ENCODE data around the gene RBM15. TPM values are rescaled to one million over a fixed set of nuclear protein-coding genes. Genes with fewer than 3 reads are reported as not detected.

RBM15 gene
- total and polyA plus RNA-seq, 2 of the 13 experiments (the other 11 are each of a cell fraction or from before 2014, with no cell fraction given), result 13.5 to 36.4 TPM

DNA sequence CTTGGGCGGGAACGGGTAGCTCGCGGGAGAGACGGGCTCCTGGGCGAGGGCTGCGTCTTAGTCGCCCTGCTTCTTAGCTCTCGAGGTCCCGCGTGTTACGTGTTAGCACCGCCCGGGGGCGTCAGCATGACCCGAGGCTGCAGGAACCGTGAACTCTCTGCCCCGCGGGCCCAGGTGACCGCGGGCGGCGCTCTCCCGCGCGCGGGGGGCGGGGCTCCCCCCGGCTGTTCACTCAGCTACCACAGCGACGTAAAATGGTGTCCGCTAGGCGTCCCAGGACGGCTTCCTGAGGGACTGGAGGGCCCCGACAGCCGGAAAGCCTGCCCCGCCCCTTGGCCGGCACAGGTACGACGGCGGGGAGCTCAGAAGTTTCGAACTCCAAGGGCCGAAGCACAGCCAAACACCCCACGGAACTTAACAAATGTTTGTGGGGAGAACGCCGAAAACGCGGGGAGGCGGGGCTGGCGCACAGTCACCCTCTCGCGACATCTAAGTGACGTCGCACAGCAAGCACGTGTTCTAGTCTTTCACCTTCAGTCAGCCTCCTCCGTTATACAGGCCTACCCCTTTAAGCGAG is 780 bp upstream of the RBM15 start (continued):
- peak; percentile 37; the same call in 1 of the 2 replicates for TF ChIP-seq ETV5 (CRISPR knock-in tag; IDR thresholded peaks at IDR 0.05; ENCODE audit: borderline replicate concordance)
- TF ChIP-seq ZFYVE20 (CRISPR knock-in tag; IDR thresholded peaks at IDR 0.05; ENCODE audit: borderline replicate concordance, low read depth), result 0 out of 2 replicates have a peak, but pooled peaks have one; percentile 29
- peak; percentile 72 for TF ChIP-seq RAD21 (CRISPR knock-in tag; IDR thresholded peaks at IDR 0.05)
- TF ChIP-seq SPEN (CRISPR knock-in tag; IDR thresholded peaks at IDR 0.05; ENCODE audit: low read depth), result peak; percentile 88
- no peak; the same call in 1 of the 2 replicates for TF ChIP-seq ZNF878 (CRISPR knock-in tag; IDR thresholded peaks at IDR 0.05)
- TF ChIP-seq, protein P1, sequence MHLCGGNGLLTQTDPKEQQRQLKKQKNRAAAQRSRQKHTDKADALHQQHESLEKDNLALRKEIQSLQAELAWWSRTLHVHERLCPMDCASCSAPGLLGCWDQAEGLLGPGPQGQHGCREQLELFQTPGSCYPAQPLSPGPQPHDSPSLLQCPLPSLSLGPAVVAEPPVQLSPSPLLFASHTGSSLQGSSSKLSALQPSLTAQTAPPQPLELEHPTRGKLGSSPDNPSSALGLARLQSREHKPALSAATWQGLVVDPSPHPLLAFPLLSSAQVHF (CRISPR knock-in tag; IDR thresholded peaks at IDR 0.05), result peak; percentile 1; the same call in 1 of the 2 replicates
- TF ChIP-seq ZNF296 (CRISPR knock-in tag; conservative IDR thresholded peaks at IDR 0.05), result 0 out of 2 replicates have a peak, but pooled peaks have one; percentile 60
- TF ChIP-seq ZNF333 (CRISPR knock-in tag; IDR thresholded peaks at IDR 0.05; ENCODE audit: borderline replicate concordance), result peak; percentile 48; the same call in 1 of the 2 replicates
- peak; percentile 46; the same call in 1 of the 2 replicates for TF ChIP-seq ZNF263 (CRISPR knock-in tag; IDR thresholded peaks at IDR 0.05)
- TF ChIP-seq XRCC5 (optimal IDR thresholded peaks at IDR 0.05; ENCODE audit: low read length), result peak; percentile 96
- TF ChIP-seq ZNF552 (CRISPR knock-in tag; IDR thresholded peaks at IDR 0.05; ENCODE audit: borderline replicate concordance), result 0 out of 2 replicates have a peak, but pooled peaks have one; percentile 65
- peak; percentile 64 for TF ChIP-seq ZFP36L1 (CRISPR knock-in tag; IDR thresholded peaks at IDR 0.05)
- TF ChIP-seq ZNF564 (CRISPR knock-in tag; IDR thresholded peaks at IDR 0.05), result peak; percentile 87; the same call in 1 of the 2 replicates
- TF ChIP-seq, protein P2, sequence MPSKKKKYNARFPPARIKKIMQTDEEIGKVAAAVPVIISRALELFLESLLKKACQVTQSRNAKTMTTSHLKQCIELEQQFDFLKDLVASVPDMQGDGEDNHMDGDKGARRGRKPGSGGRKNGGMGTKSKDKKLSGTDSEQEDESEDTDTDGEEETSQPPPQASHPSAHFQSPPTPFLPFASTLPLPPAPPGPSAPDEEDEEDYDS (CRISPR knock-in tag; IDR thresholded peaks at IDR 0.05), result peak; percentile 44
- 0 out of 2 replicates have a peak, but pooled peaks have one; percentile 45 for TF ChIP-seq NR1H2 (CRISPR knock-in tag; IDR thresholded peaks at IDR 0.05; ENCODE audit: borderline replicate concordance, low read depth)
- TF ChIP-seq SKI (IDR thresholded peaks at IDR 0.05; ENCODE audit: partially characterized antibody), result peak; percentile 44
- peak; percentile 79 for TF ChIP-seq HNRNPLL (IDR thresholded peaks at IDR 0.05; ENCODE audit: low read depth, low read length, poor library complexity, severe bottlenecking)
- TF ChIP-seq ZNF598 (CRISPR knock-in tag; IDR thresholded peaks at IDR 0.05; ENCODE audit: borderline replicate concordance), result no peak; the same call in 1 of the 2 replicates
- TF ChIP-seq, protein P3, sequence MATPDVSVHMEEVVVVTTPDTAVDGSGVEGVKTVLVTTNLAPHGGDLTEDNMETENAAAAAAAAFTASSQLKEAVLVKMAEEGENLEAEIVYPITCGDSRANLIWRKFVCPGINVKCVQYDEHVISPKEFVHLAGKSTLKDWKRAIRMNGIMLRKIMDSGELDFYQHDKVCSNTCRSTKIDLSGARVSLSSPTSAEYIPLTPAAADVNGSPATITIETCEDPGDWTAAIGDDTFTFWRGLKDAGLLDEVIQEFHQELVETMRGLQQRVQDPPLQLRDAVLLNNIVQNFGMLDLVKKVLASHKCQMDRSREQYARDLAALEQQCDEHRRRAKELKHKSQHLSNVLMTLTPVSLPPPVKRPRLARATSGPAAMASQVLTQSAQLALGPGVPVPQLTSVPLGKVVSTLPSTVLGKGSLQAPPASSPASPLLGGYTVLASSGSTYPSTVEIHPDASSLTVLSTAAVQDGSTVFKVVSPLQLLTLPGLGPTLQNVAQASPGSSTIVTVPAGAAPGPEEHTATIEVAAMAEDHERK (CRISPR knock-in tag; IDR thresholded peaks at IDR 0.05; ENCODE audit: low read depth), result peak; percentile 26; the same call in 1 of the 2 replicates
- TF ChIP-seq, protein P4, sequence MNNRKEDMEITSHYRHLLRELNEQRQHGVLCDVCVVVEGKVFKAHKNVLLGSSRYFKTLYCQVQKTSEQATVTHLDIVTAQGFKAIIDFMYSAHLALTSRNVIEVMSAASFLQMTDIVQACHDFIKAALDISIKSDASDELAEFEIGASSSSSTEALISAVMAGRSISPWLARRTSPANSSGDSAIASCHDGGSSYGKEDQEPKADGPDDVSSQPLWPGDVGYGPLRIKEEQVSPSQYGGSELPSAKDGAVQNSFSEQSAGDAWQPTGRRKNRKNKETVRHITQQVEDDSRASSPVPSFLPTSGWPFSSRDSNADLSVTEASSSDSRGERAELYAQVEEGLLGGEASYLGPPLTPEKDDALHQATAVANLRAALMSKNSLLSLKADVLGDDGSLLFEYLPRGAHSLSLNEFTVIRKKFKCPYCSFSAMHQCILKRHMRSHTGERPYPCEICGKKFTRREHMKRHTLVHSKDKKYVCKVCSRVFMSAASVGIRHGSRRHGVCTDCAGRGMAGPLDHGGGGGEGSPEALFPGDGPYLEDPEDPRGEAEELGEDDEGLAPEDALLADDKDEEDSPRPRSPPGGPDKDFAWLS (CRISPR knock-in tag; IDR thresholded peaks at IDR 0.05; ENCODE audit: borderline replicate concordance), result no peak
- TF ChIP-seq ZNF772 (CRISPR knock-in tag; IDR thresholded peaks at IDR 0.05), result peak; percentile 82
- no peak for TF ChIP-seq ZNF549 (CRISPR knock-in tag; IDR thresholded peaks at IDR 0.05)
- TF ChIP-seq ZNF33A (CRISPR knock-in tag; IDR thresholded peaks at IDR 0.05; ENCODE audit: borderline replicate concordance), result no peak
- TF ChIP-seq ZNF10 (CRISPR knock-in tag; IDR thresholded peaks at IDR 0.05; ENCODE audit: borderline replicate concordance, low read depth), result no peak

Measured in HepG2 (cell line).